HS-27A (cell line): ENCODE results near the gene FMNL3.
"Not testable (repeated sequence)": the region's sequence is repeated elsewhere in the genome, so short reads cannot be mapped to it uniquely, and the experiment has no call there.

Experiments used
- DNase-seq: peaks from one replicate; pipeline ENCODE4 v3.0.0-alpha.2; 2012; ENCODE audit warnings: low read depth, missing footprints

The FMNL3 gene

GRCh38 chr12:49627752-49628360, 79.3 kb downstream of the FMNL3 start:
- DNase-seq: no peak

- no peak for DNase-seq
Observed at GRCh38 chr12:49626836-49627235, 80.4 kb downstream of the FMNL3 start.

- DNase-seq: no peak
Observed at GRCh38 chr12:49626169-49626835, 80.9 kb downstream of the FMNL3 start.

- DNase-seq: no peak
Observed at GRCh38 chr12:49624921-49625577, 82.2 kb downstream of the FMNL3 start.

- DNase-seq: no peak
Observed at GRCh38 chr12:49623142-49623904, 83.9 kb downstream of the FMNL3 start, which contains the start of gene PRPF40B. Gene PRPF40B (plus strand): TSS chr12:49623561. CDS start chr12:49623591, 30 bp downstream.

- peak; percentile 41 for DNase-seq
Observed at GRCh38 chr12:49622501-49623141, 84.6 kb downstream of the FMNL3 start.

- DNase-seq: no peak
Observed at GRCh38 chr12:49621651-49622500, 85.3 kb downstream of the FMNL3 start.

- DNase-seq: no peak
Observed at GRCh38 chr12:49619286-49619685, 87.9 kb downstream of the FMNL3 start.

- DNase-seq: no peak
Observed at GRCh38 chr12:49618576-49618975, 88.6 kb downstream of the FMNL3 start.

- DNase-seq: no peak
Observed at GRCh38 chr12:49616533-49617219, 90.5 kb downstream of the FMNL3 start.

GRCh38 chr12:49615725-49616124, 91.5 kb downstream of the FMNL3 start:
- peak; percentile 27 for DNase-seq

GRCh38 chr12:49612210-49612609, 95.0 kb downstream of the FMNL3 start:
- DNase-seq: no peak

- not testable (repeated sequence) for DNase-seq
Observed at GRCh38 chr12:49610785-49611184, 96.4 kb downstream of the FMNL3 start.

GRCh38 chr12:49609875-49610154, 97.4 kb downstream of the FMNL3 start:
- DNase-seq: no peak

GRCh38 chr12:49609059-49609874, 97.9 kb downstream of the FMNL3 start:
- no peak for DNase-seq

- not testable (repeated sequence) for DNase-seq
Observed at GRCh38 chr12:49605539-49605938, 101.7 kb downstream of the FMNL3 start, which contains the start of gene FAM186B. Gene FAM186B (minus strand): TSS chr12:49605639. CDS start chr12:49605477, 162 bp downstream.

GRCh38 chr12:49604856-49605255, 102.3 kb downstream of the FMNL3 start:
- no peak for DNase-seq

- DNase-seq: no peak
Observed at GRCh38 chr12:49603721-49604120, 103.5 kb downstream of the FMNL3 start.

GRCh38 chr12:49599961-49600360, 107.2 kb downstream of the FMNL3 start:
- no peak for DNase-seq

- no peak for DNase-seq
Observed at GRCh38 chr12:49598527-49598926, 108.7 kb downstream of the FMNL3 start.
